RPMI8226 (cell line): Measurements from ENCODE around the gene DGKI.

ENCODE experiments used
- DNase-seq: peaks from one replicate; pipeline ENCODE4 v3.0.0-alpha.2; 2015

DGKI gene

GRCh38 chr7:137513091-137513490, 333.7 kb downstream of the DGKI start:
- no peak for DNase-seq

- no peak for DNase-seq
Observed at GRCh38 chr7:137507096-137507495, 339.7 kb downstream of the DGKI start.

GRCh38 chr7:137506031-137506430, 340.7 kb downstream of the DGKI start:
- no peak for DNase-seq

- no peak for DNase-seq
Observed at GRCh38 chr7:137501562-137501961, 345.2 kb downstream of the DGKI start.

DNA sequence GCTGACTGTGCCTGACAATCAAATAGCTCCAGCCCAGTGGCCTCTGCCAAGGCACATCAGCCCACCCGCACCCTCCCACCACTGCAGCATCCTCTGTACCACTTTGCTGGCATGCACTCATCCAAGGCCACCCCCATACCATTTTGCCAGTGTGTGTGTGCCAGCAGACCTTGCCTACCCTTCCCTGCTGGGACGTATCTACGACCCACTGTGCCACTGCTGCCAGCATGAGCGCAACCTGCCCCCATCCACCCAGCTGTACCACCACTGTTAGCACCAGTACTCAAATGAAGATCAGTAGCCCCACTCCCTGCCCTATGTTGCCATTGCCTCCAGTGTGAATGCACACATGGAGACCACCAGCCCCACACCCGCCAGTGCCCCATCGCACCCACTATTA, 353.9 kb downstream of the DGKI start:
- no peak for DNase-seq

DNA sequence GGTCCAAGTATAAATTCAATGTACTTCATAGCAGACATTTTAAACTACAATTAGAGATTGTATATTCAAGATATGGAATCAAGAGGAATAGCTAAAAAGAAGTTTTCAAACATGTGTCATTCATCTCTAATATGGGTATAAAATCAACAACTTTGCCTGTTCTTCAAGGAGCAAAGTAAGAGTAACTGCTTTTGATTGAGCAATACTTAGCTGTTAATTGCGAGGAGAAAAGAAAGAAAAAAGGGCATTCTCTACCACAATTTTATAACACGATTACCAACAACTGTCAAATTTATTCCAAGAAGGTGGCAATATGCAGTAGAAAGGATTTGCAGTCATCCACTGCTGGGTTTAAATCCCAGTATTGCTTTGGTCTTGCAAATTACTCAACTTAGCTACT, 356.9 kb downstream of the DGKI start:
- DNase-seq = no peak

DNA sequence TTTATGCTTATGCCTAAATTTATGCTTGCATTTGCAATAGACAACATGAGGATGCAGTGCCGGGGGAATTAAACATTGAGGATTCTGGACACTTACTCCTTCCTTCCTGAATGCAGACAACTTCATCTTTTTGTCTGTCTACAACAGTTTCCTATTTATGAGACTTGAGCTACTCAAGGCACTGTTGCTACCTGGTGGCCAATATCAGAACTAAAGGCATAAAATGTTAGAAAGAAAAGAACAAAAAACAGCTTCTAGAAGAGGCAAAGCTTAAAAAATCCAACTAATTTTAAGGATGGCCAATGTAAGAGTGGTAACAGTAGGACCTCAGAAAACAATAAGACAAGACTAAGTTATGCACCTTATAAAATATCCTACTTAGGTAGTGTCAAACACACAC, 358.7 kb downstream of the DGKI start:
- no peak for DNase-seq

DNA sequence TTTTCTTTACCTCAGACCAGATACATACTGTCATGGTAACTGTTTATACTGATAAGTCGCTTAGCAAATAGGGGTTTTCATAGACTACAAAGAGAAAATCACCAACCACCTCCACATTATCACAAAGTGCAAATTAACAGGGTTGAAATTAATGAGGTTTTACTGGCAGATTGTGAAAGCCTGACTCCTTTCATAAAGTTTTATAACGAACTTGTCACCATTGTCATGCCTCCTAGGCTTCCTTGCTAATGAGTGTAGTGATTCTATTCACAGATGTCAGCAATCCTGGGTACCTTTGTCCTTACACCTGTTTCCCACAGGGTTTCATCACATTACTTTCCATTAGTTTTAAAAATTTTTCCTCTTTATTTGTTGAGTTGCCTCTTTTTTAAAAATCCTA, 361.0 kb downstream of the DGKI start:
- DNase-seq = no peak

- no peak for DNase-seq
Observed at GRCh38 chr7:137484326-137484725, 362.4 kb downstream of the DGKI start.

GRCh38 chr7:137482466-137482865, 364.3 kb downstream of the DGKI start:
- no peak for DNase-seq

- DNase-seq = no peak
Observed at GRCh38 chr7:137480824-137481365, 365.9 kb downstream of the DGKI start.

GRCh38 chr7:137480401-137480800, 366.4 kb downstream of the DGKI start:
- no peak for DNase-seq

GRCh38 chr7:137476937-137477336, 369.8 kb downstream of the DGKI start:
- no peak for DNase-seq

GRCh38 chr7:137475966-137476365, 370.8 kb downstream of the DGKI start:
- DNase-seq = no peak

DNA sequence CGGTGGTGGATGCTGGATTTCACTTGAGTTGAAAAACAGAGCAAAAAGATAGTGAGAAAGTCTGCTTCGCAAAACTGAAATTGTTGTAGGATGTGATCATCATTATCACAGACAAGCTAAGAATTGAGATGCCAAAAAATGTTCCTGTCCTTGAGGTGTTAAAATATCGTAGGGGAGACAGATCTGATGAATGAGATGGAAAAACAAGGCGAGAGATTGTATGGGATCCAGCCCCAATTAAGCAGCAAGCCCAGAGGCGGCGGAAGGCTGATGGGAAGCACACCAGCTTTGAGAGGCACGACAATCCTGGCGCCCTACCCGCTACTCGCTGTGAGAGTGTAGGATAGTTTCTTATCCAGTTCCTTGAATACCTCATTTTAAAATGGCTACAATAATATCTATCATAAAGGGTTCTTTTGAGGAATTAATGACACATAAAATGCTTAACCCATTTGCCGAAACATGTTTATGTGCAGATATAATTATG, 372.2 kb downstream of the DGKI start:
- no peak for DNase-seq

- DNase-seq = no peak
Observed at GRCh38 chr7:137471128-137471527, 375.6 kb downstream of the DGKI start.

GRCh38 chr7:137469858-137470257, 376.9 kb downstream of the DGKI start:
- DNase-seq = no peak

GRCh38 chr7:137469191-137469811, 377.5 kb downstream of the DGKI start:
- no peak for DNase-seq

DNA sequence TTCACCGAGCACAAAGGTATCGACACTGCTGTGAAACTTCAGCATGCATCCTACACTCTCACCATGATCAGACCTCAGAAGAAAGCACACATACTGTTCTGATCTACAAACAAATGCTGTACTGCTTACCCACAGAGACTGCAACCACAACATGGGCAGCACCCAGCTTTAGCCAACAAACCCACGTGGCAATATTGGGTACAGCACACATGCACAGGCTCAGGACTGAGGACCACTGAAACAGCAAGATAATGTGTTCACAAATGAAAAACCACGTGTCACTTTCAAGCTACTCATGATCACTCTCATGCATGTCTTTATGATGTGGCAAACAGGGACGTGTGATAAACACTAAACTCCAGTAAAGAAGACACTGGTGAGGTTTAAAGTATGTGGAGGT, 383.9 kb downstream of the DGKI start:
- DNase-seq = no peak

DNA sequence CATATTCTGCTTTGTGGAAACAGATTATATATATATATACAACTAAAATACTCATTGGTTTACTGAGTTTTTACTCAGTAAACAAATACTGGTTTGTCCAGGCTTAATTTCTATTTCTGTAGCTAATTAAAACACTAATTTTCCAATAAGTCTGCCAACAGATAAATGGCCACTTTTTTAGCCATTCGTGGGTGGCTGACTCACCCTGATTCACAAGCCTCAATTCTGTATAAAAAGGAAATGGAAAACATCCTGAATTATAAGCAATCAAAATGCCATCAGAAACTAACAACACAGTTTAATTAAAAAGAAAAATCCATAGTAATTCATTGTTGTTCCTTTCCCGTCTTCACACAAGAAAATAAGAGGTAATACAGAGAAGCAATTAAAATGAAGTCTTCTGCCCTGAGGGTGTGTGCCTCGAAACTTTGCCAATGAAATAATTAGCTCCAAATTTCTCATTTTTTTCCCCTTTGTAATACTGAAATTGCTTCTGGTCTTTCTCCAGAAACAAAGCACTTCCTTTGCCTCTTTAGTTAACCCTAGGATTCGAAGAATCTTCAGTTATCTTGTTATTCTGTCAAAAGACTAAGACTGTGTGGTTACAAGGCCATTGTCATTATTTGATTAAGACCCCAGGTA, 384.6 kb downstream of the DGKI start:
- no peak for DNase-seq

- DNase-seq = no peak
Observed at GRCh38 chr7:137458399-137458798, 388.4 kb downstream of the DGKI start.

- no peak for DNase-seq
Observed at GRCh38 chr7:137454767-137455166, 392.0 kb downstream of the DGKI start.

DNA sequence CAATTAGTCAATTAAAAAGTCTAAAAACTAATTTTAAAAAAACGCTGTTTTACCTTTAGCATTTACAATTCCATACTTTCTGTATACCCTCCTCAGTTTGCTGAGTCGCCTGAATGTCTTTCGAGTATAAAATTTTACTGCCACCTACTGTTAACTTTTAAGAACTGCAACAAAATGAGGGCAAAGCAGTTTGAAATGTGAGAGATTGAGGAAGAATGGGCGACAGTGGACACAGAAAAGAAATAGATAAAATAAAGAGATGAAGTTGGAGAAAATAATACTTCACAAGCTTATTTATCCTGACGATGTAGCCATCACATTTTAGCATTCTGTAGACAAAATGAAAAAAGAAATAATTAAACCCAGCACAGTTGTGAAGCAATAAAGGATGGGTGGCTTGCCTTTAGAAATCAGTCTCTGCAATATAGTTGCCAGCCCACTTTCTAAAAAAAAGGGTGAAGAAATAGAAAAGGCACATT, 392.5 kb downstream of the DGKI start:
- DNase-seq = peak; percentile 59

GRCh38 chr7:137453356-137453755, 393.4 kb downstream of the DGKI start:
- no peak for DNase-seq

GRCh38 chr7:137449016-137449415, 397.8 kb downstream of the DGKI start:
- no peak for DNase-seq
